Left ventricle myocardium superior (tissue), 1 donor: Measurements from ENCODE around the gene COL5A1. TPM values are rescaled to one million over a fixed set of nuclear protein-coding genes. Genes with fewer than 3 reads are reported as not detected.
"Not testable (repeated sequence)": the region's sequence is repeated elsewhere in the genome, so short reads cannot be mapped to it uniquely, and the experiment has no call there.

Experiments
- ATAC-seq: fragments of 200-7000 bp; cut with Tn5 transposase; one replicate; pipeline ENCODE4 v1.9.1; 2020; ENCODE audit warnings: mild to moderate bottlenecking, moderate library complexity
- DNase-seq: peaks from one replicate; pipeline ENCODE4 v3.0.0-alpha.2; 2020
- intact Hi-C: fragments of 100-400 bp; cut with micrococcal nuclease; formaldehyde crosslinking; loops from one replicate; pipeline ENCODE4 v1.11.0; 2022
- total RNA-seq: library from RNA; stranded (reverse); fragmentation: NEBNext Ultra II Directional; extraction: Animal tissue kit (Norgen Biotek cat#: 25700); gene quantifications from one replicate; pipeline ENCODE4 v1.2.1, GENCODE V29; 2021
- donor health status: DM: no; HTN: yes; CAD: no; lungs with severe emphysema.

Gene COL5A1
- total RNA-seq, 1 donor from 2014 or later, result 14.8 TPM

- DNase-seq (no peak), ATAC-seq (no peak)
- intact Hi-C loops, result no loop called here
Observed at GRCh38 chr9:134712243-134712642, 70.6 kb downstream of the COL5A1 start.

- ATAC-seq, result peak; percentile 71
- intact Hi-C loops, result no loop called here
- peak; percentile 78 for DNase-seq
Observed at GRCh38 chr9:134712926-134713325, 71.3 kb downstream of the COL5A1 start.

GRCh38 chr9:134715536-134715935 lies 73.9 kb downstream of the COL5A1 start:
- intact Hi-C loops, ATAC-seq, DNase-seq: not testable (repeated sequence)

- intact Hi-C loops, result no loop called here
- ATAC-seq (no peak), DNase-seq (no peak)
Observed at GRCh38 chr9:134716067-134716466, 74.5 kb downstream of the COL5A1 start.

- DNase-seq, result no peak
- intact Hi-C loops, result no loop called here
Observed at GRCh38 chr9:134717056-134717455, 75.5 kb downstream of the COL5A1 start.

DNA sequence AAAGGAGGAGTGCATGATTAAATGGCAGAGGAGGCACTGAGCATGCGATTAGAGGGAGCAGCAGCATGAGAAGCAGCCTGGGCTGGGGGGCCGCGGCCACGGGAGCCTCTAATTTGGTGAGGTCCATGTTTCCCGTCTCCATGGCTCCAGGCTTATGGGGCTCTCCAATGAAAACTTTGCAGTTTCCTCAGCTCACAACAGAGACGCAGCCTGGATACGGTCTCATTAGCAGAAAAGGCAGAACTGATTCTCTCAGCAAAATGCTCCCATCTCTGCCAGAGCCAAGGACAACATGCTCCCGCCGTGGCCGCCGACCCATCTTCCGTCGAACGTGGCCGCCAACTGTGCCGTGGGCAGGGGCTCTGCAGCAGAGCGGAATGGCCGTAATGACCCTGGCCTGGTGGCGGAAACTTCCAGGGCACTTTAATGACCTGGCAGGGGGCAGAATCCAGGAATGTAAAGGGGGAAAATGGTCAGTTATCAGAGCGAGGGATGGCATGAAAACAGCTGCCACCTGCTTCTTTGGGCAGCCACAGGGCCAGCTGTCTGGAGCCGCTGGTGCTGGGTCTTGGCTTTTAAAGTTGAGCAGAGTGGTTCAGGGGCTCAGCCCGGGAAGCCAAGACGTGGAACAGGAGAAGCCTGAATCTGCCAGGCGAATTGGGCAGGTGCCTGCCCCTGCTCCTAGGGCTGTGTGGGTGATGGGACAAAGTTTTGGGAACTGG lies 76.5 kb downstream of the COL5A1 start:
- intact Hi-C loops, result no loop called here
- no peak for DNase-seq

More at GRCh38 chr9:134717056-134717455, 75.5 kb downstream of the COL5A1 start:
- no peak for ATAC-seq

DNA sequence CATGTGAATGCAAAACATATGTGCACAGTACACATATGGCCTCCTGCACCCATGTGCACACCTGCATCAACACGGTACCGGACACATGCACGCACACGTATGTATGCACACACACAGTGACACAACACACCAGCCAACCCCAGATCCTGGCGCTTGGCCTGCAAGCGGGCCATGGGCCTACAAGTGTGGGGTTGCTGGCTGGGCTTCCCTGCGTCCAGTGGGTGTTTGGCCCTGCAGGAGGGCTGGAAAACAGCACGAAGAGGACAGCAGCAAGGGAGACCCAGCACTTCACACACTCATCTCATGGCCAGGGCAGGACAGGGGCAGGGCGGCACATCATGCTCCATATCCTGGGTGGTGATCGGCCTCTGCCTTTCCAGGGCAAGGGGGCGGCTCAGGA lies 77.7 kb downstream of the COL5A1 start:
- DNase-seq (no peak), ATAC-seq (no peak)
- intact Hi-C loops, result no loop called here

More for the DNA sequence above, 76.5 kb downstream of the COL5A1 start:
- no peak for ATAC-seq

GRCh38 chr9:134720136-134720753 lies 78.6 kb downstream of the COL5A1 start:
- DNase-seq (no peak), ATAC-seq (no peak)
- intact Hi-C loops, result no loop called here

GRCh38 chr9:134720796-134721195 lies 79.2 kb downstream of the COL5A1 start:
- ATAC-seq, result no peak
- intact Hi-C loops, result no loop called here
- DNase-seq, result no peak

- DNase-seq (no peak), ATAC-seq (no peak)
- intact Hi-C loops, result no loop called here
Observed at GRCh38 chr9:134721344-134721743, 79.7 kb downstream of the COL5A1 start.

DNA sequence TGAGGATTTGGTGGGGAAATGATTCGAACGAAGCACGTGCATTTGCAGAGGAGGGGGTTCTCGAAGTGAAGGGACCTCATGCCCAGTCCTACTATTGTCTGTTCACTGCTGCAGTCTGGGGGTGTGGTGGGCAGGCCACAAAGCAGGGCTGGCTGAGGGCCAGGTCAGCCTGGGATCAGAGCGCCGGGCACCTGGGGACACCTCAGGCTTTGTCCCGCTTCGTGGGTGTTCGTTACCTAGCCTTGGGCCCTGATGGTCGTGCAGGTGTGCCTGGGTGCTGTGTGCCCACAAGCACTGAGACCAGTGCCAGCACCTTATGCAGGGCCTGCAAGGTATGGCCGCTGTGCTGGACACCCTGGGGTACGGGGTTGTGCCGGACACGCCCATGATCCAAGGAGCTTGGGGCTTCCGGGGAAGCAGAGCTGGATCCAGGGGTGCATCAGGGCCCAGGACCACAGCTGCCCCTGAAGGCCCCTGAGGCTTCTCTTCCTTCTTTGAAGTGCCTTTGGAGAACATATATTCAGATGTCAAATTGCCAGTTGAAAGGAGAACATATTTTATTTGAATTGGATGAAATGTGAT lies 80.6 kb downstream of the COL5A1 start:
- intact Hi-C loops, result no loop called here
- ATAC-seq, result no peak
- no peak for DNase-seq

DNA sequence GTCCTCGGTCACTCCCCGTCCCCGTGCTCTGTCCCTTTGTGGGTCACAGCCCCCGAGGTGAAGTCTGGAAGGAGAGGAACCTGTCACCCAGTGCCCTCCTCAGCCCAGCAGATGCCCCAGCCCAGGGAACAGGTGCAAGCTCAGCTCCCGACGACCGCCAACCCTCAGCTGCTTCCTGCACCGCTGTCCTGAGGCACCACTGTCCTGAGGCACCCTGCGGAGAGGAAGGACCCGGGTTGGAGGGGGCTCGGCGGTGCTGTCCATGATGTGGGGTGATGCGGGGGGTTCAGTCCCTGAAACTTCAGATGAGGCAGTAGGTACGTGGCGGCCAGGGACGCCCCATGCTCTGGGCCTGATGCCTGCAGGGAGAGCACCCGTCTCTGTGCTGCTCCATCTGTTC lies 81.4 kb downstream of the COL5A1 start:
- no peak for ATAC-seq
- DNase-seq, result no peak
- intact Hi-C loops, result no loop called here

GRCh38 chr9:134723491-134724190 lies 82.0 kb downstream of the COL5A1 start:
- ATAC-seq, result no peak
- intact Hi-C loops, result no loop called here
- no peak for DNase-seq

DNA sequence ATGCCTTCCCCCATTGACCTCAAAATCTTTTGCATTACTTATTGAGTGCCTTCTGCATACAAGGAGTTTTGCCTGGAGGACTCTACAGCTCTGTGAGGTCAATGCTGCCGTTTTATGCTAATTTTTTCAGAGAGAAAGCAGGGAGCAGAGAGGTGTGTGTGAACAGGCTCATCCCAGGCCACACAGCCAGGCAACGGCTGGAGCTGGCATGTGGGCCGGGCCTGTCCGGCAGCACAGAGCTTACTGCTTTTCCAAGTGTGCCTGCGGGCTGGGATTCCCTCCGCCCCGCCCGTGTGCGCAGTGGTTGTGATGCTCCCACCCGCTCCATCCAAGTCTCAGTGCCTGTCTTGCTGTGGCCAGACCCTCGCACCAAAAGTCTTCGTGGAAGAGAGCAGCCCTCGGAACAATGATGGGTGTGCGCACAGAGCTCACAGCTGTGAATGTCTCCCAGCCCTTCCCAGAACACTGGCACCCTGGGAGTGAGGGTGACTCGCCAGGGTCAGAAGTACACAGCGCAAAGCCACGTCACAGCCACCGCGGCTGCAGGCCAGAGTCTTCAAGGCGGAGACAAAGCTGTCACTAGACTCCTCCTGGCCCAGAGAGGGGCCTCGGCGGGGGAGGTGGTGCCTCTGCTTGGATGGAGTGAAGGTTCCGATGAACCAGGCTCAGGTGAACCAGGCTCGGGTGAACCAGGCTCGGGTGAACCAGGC lies 82.8 kb downstream of the COL5A1 start:
- peak; percentile 68 for ATAC-seq
- peak; percentile 74 for DNase-seq
- intact Hi-C loops, result no loop called here

- DNase-seq (no peak), ATAC-seq (no peak)
Observed at GRCh38 chr9:134724912-134725604, 83.5 kb downstream of the COL5A1 start.

DNA sequence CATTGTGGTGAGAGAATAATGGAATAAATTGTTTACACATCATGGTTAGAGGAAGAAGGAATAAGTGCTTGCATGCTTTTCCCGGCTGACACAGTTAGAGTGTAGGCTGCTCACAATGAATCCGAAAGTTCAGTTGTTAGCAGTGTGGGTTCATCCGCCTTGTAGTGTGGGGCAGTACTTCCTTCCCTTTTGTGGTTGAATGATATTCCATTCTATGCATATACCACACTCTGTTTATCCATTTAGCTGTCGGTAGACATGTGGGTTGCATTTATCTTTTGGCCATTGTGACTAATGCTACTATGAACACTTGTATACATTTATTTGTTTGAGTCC lies 84.0 kb downstream of the COL5A1 start:
- no peak for DNase-seq
- intact Hi-C loops, result no loop called here
- no peak for ATAC-seq

More at GRCh38 chr9:134724912-134725604, 83.5 kb downstream of the COL5A1 start:
- intact Hi-C loops, result no loop called here

DNA sequence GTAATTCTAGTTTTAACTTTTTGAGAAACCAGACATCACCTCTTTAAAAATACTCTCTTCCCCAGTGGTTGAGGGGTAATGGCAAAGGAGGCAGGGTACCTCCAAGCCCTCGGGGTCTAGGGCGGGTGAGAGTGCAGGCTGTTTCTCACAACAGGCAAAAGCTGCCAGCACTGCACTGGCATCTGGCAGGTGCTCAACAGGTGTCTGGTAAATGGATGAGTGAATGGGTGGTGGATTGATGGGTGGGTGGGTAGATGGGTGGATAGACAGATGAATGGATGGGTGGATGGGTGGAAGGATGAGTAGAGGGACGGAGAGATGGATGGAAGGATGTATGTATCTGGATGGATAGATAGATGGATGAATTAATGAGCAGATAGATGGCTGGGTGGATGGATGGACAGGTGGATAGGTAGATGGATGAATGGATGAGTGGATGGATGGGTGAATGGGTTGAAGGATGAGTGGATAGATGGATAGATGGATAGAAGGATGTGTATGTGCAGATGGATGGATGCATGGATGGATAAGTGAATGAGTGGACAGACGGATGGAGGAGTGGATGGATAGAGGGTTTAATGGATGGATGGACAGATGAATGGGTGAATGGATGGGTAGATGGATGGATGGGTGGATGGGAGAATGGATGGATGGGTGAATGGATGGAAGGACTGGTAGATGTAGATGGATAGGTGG lies 84.6 kb downstream of the COL5A1 start:
- DNase-seq, result no peak
- intact Hi-C loops, result no loop called here
- ATAC-seq, result no peak

- DNase-seq (no peak), ATAC-seq (no peak)
- intact Hi-C loops, result no loop called here
Observed at GRCh38 chr9:134726722-134727034, 85.1 kb downstream of the COL5A1 start.
